Uterus (tissue), 2 donors: Measurements from ENCODE around the gene POLK.
"Not testable (repeated sequence)": the region's sequence is repeated elsewhere in the genome, so short reads cannot be mapped to it uniquely, and the experiment has no call there.

Experiments
- POLR2A ChIP-seq, 2 donors: fragments of 450-650 bp; IDR thresholded peaks; one replicate each; pipeline ENCODE4 v1.6.1; 2016; ENCODE audit warnings: antibody characterized with exemption in 2 of 2, mild to moderate bottlenecking in 1 of 2, moderate library complexity in 1 of 2
- TF ChIP-seq, protein P1 (sequence below), 4 experiments: fragments of 200-600 bp in 2 of 4; fragments of 450-650 bp in 2 of 4; sonication (generic) in 2 of 4; IDR thresholded peaks; one replicate each; pipeline ENCODE4 v1.5.1; 2016 to 2019; ENCODE audit warnings: antibody characterized with exemption in 4 of 4, mild to moderate bottlenecking in 2 of 4, moderate library complexity in 1 of 4

- not testable (repeated sequence) for TF ChIP-seq POLR2A (IDR thresholded peaks at IDR 0.05)
- TF ChIP-seq, protein P1, sequence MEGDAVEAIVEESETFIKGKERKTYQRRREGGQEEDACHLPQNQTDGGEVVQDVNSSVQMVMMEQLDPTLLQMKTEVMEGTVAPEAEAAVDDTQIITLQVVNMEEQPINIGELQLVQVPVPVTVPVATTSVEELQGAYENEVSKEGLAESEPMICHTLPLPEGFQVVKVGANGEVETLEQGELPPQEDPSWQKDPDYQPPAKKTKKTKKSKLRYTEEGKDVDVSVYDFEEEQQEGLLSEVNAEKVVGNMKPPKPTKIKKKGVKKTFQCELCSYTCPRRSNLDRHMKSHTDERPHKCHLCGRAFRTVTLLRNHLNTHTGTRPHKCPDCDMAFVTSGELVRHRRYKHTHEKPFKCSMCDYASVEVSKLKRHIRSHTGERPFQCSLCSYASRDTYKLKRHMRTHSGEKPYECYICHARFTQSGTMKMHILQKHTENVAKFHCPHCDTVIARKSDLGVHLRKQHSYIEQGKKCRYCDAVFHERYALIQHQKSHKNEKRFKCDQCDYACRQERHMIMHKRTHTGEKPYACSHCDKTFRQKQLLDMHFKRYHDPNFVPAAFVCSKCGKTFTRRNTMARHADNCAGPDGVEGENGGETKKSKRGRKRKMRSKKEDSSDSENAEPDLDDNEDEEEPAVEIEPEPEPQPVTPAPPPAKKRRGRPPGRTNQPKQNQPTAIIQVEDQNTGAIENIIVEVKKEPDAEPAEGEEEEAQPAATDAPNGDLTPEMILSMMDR (IDR thresholded peaks at IDR 0.05) = not testable (repeated sequence)
Measured at GRCh38 chr5:75578280-75578679, 66.6 kb downstream of the POLK start.
